Measurements from ENCODE around the gene CGREF1. TPM values are rescaled to one million over a fixed set of nuclear protein-coding genes. Genes with fewer than 3 reads are reported as not detected.

CGREF1 gene
- total and polyA plus RNA-seq, 9 donors, result 7.9 to 23.9 (median 11.1) TPM

DNA sequence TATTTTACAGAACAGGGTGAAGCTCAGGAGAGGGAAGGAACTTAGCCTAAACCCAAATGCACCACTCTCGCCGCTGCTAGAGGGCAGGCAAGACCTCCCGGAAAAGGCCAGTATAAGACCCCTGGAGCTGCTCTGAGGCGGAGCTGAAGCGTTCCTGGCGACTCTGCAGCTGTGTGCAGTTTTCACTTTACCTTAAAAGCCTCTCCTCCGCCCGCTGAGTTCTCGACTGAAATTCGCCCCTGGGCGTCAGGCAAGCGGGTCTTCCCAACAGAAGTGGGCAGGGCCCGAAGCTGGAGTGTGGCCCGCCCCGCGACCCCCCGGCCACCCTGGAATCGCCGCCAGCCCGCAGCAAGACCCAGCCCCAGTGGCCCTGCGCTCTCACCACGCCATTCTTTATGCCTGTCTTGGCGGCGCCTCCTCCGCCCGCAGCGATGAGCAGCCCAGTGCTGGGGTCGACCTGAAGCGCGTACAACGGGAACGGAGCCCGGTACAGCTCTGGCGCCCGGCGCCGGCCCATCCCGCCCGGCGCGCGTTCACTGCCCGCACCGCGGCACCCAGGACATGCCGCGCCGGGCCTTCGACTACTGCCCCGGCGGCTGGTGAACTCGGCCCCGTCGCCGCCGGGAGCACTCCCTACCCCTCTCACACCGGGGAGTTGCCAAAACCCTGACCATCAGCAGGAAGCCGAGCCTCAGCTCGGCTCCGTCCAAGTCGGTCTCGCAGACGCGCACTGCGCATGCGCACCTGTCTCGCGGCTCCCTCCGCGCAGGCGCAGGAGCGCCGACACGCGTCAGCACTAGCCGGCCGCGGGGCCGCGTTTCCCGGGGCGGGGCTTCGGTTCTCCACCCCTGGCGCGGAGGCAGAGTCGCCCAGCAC is 15.2 kb upstream of the CGREF1 start, which contains the start of gene PREB:
TSS of gene PREB (minus strand) at position 732 of the 876 bp plus-strand sequence. CDS start at position 517, 215 bp downstream.
- Histone ChIP-seq H3K27me3 (no peaks in the 10 kb centered on the region), H3K4me3 (peak within 1 kb of the TSS; percentile 89), H3K9me3 (no peaks in the 10 kb centered on the region), H3K27ac (peak within 1 kb of the TSS; percentile 66 to 83), H3K36me3 (no peaks in the 10 kb centered on the region), H3K4me1 (ENCODE audit: insufficient read depth) (peaks cover 6% of the 10 kb centered on the region)
- WGBS, 3 donors, result 0% methylated on average over 65 to 86 of the region's 86 CpGs
- peak; percentile 89 for TF ChIP-seq POLR2A (IDR thresholded peaks at IDR 0.05)
- TF ChIP-seq EP300 (IDR thresholded peaks at IDR 0.05), result no peak
- TF ChIP-seq, protein P1, sequence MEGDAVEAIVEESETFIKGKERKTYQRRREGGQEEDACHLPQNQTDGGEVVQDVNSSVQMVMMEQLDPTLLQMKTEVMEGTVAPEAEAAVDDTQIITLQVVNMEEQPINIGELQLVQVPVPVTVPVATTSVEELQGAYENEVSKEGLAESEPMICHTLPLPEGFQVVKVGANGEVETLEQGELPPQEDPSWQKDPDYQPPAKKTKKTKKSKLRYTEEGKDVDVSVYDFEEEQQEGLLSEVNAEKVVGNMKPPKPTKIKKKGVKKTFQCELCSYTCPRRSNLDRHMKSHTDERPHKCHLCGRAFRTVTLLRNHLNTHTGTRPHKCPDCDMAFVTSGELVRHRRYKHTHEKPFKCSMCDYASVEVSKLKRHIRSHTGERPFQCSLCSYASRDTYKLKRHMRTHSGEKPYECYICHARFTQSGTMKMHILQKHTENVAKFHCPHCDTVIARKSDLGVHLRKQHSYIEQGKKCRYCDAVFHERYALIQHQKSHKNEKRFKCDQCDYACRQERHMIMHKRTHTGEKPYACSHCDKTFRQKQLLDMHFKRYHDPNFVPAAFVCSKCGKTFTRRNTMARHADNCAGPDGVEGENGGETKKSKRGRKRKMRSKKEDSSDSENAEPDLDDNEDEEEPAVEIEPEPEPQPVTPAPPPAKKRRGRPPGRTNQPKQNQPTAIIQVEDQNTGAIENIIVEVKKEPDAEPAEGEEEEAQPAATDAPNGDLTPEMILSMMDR (IDR thresholded peaks at IDR 0.05), result peak; percentile 17 to 51 (median 46)
- peak; percentile 97 to 99 (median 99) for DNase-seq
- intact Hi-C loops (cut with DNase I), result loop anchor here (2.0 to 5.0 kb wide), 3 partner anchors 53 to 59 kb away; no protein-coding TSS in a partner anchor

DNA sequence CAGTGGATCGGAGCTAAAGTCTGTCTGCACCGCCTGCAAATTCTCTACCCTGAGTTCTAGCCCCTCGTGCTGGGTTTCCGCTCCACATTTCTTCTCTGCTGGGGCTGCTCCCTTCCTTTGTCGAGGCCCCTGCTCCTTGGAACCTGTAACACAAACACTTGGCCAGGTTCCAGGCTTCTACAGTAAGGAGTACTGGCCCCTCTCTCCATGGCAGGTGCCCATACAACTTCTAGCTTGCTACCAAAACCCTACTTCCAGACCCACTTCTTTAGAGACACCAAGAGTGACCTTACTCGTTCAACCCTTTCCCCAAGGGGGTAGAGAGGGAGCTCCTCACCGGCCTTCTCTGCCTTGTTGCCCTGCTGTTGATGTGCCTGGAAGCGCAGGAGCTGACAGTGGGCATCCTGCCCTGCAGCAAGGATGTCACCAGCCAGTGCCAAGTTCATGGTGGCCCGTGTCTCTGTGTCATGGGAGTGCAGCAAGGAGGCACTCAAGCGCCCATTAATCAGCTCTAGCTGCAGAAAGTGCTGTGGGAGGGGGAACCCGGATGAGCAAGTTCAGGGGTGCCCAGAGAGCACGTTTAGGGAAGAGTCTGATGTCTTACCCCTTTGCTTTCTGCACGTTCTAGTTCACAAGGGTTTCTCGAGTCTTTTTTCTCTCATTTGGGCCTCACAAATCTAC is 14.4 kb upstream of the CGREF1 start:
- peak overlapping the region; percentile 89 for H3K4me3 ChIP-seq
- peaks cover 6% of the 10 kb centered on the region for H3K4me1 ChIP-seq (ENCODE audit: insufficient read depth)
- no peak for TF ChIP-seq POLR2A (IDR thresholded peaks at IDR 0.05)
- no peak for TF ChIP-seq EP300 (IDR thresholded peaks at IDR 0.05)
- TF ChIP-seq, protein P1 (IDR thresholded peaks at IDR 0.05), result no peak
- H3K27ac ChIP-seq, result peak overlapping the region in 1 of 2 donors; percentile 83
- WGBS, 3 donors, result 8 to 17% (median 11%) methylated on average over 14 of the region's 14 CpGs
- peak in 1 of 5 donors; percentile 59 for DNase-seq
- H3K9me3 ChIP-seq, result no peaks in the 10 kb centered on the region
- intact Hi-C loops (cut with DNase I), result loop anchor here (2.0 to 5.0 kb wide), 3 partner anchors 54 to 59 kb away; no protein-coding TSS in a partner anchor
- no peaks in the 10 kb centered on the region for H3K27me3 ChIP-seq
- no peaks in the 10 kb centered on the region for H3K36me3 ChIP-seq

DNA sequence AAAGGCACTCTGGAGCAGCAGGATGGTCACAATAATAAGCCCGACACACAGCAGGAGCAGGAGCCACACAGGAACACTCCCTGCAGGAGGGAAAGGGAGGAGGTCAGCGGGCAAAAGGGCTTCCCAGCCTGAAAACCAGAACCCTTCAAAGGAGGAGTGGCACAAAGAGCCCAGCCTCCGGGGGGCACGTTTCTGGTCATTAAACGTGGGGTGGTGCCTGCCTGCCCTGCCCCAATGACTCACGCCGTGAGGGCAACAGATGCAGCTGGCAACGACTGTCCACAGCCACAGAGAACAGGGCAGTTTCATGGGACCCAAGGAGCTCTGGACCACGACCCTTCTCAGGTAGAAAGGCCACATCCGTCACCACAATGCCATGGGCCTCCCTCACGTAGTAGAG is 12.5 kb upstream of the CGREF1 start:
- Histone ChIP-seq H3K4me1 (ENCODE audit: insufficient read depth) (peaks cover 6% of the 10 kb centered on the region), H3K36me3 (no peaks in the 10 kb centered on the region), H3K27me3 (no peaks in the 10 kb centered on the region), H3K4me3 (no peak overlapping the region), H3K27ac (no peak overlapping the region), H3K9me3 (no peaks in the 10 kb centered on the region)
- 77 to 82% (median 79%) methylated on average over 9 to 11 of the region's 11 CpGs for WGBS, 3 donors
- TF ChIP-seq, protein P1 (IDR thresholded peaks at IDR 0.05), result no peak
- TF ChIP-seq POLR2A (IDR thresholded peaks at IDR 0.05) (no peak), EP300 (IDR thresholded peaks at IDR 0.05) (no peak)
- no peak for DNase-seq
- intact Hi-C loops (cut with DNase I), result loop anchor here in 3 of 4 donors (5.0 kb wide), 2 partner anchors 56 to 61 kb away; no protein-coding TSS in a partner anchor

DNA sequence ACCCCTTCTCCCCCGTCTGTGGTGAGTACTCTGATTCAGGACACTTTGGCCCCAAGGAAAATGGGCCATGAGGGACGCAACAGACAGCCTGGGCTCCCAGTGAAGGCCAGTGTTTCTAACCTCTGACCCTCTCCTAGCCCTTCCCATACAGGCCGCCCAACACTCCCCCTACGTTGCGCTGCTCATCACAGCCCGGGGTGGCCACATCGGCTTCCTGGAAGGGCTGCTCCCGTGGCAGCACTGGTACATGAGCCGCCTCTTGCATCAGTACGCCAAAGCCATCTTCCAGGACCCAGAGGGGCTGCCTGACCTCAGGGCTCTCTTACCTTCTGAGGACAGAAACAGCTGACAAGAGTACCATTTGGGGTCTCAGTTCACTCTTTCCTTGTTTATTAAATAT is 11.5 kb upstream of the CGREF1 start:
- Histone ChIP-seq H3K27me3 (no peaks in the 10 kb centered on the region), H3K27ac (no peak overlapping the region), H3K4me3 (no peak overlapping the region), H3K36me3 (no peaks in the 10 kb centered on the region), H3K4me1 (ENCODE audit: insufficient read depth) (peaks cover 6% of the 10 kb centered on the region), H3K9me3 (no peaks in the 10 kb centered on the region)
- TF ChIP-seq, protein P1 (IDR thresholded peaks at IDR 0.05), result no peak
- no peak for TF ChIP-seq POLR2A (IDR thresholded peaks at IDR 0.05)
- no peak for TF ChIP-seq EP300 (IDR thresholded peaks at IDR 0.05)
- 71 to 86% (median 81%) methylated on average over 10 of the region's 10 CpGs for WGBS, 3 donors
- intact Hi-C loops (cut with DNase I), result loop anchor here in 3 of 4 donors (5.0 kb wide), 2 partner anchors 57 to 62 kb away; no protein-coding TSS in a partner anchor
- DNase-seq, result no peak
